ENCODE data around the gene KAT6B.
"Not testable (repeated sequence)": the region's sequence is repeated elsewhere in the genome, so short reads cannot be mapped to it uniquely, and the experiment has no call there.

The KAT6B gene

DNA sequence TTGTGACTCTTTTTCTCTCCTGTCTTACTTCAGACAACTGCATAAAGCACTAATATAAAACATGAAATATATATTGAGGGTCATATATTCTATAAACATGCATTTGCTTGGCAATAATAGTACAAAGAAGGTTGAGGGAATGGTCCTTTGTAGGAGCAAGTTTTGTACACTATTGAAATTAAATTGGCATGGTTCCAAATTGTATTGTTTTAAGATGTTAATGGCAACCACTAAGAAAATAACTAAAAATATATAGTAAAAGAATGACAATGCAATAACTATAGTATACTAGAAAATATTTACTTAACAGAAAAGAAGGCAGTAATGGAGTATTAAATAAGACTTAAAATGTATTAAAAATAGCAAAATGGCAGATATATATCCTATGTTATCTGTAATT, 33.7 kb upstream of the KAT6B start:
- TF ChIP-seq, protein P1, sequence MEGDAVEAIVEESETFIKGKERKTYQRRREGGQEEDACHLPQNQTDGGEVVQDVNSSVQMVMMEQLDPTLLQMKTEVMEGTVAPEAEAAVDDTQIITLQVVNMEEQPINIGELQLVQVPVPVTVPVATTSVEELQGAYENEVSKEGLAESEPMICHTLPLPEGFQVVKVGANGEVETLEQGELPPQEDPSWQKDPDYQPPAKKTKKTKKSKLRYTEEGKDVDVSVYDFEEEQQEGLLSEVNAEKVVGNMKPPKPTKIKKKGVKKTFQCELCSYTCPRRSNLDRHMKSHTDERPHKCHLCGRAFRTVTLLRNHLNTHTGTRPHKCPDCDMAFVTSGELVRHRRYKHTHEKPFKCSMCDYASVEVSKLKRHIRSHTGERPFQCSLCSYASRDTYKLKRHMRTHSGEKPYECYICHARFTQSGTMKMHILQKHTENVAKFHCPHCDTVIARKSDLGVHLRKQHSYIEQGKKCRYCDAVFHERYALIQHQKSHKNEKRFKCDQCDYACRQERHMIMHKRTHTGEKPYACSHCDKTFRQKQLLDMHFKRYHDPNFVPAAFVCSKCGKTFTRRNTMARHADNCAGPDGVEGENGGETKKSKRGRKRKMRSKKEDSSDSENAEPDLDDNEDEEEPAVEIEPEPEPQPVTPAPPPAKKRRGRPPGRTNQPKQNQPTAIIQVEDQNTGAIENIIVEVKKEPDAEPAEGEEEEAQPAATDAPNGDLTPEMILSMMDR (IDR thresholded peaks at IDR 0.05; ENCODE audit: low read depth, low read length), result no peak
- Histone ChIP-seq H3K4me1 (no peaks in the 10 kb centered on the region), H3K36me3 (no peaks in the 10 kb centered on the region)

DNA sequence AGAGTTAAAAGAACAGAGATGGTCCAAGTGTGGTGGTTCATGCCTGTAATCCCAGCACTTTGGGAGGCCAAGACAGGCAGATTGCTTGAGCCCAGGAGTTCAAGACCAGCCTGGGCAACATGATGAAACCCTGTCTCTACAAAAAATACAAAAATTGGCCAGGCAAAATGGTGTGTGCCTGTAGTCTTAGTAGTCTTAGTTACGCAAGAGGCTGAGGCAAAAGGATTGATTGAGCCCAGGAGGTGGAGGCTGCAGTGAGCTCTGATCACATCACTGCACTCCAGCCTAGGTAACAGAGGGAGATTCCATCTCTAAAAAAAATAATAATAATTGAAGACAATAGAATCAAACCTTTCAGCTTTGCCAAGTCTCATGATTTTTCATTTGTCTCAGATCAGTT, 33.2 kb upstream of the KAT6B start:
- DNase-seq; H3K4me1 ChIP-seq; H3K4me3 ChIP-seq (ENCODE audit: low read depth, low read length); H3K36me3 ChIP-seq; H3K27me3 ChIP-seq; H3K9me3 ChIP-seq: not testable (repeated sequence)

More for the DNA sequence above, 33.7 kb upstream of the KAT6B start:
- Histone ChIP-seq H3K4me3 (ENCODE audit: low read depth, low read length) (no peak overlapping the region), H3K27me3 (no peaks in the 10 kb centered on the region), H3K9me3 (no peaks in the 10 kb centered on the region)
- no peak for DNase-seq

DNA sequence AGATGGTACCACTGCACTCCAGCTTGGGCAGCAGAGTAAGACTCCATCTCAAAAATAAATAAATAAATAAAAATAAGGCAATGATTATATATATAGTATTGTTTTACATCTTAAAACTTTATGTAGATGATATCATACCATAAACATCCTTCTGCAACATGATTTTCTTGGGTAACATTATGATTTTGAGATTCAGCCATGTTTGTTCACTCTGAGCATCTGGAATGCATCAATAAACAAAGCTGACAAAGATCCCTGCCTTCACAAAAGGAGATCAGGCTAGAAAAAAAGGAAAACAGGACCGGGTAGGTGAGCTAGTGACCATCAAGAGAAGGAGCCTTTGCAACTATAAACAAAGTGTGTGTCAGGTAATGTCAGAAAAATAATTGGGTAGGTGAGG, 31.9 kb upstream of the KAT6B start:
- H3K27me3 ChIP-seq, result no peaks in the 10 kb centered on the region
- H3K4me3 ChIP-seq (ENCODE audit: low read depth, low read length), result no peak overlapping the region
- H3K36me3 ChIP-seq, result no peaks in the 10 kb centered on the region
- no peaks in the 10 kb centered on the region for H3K4me1 ChIP-seq
- DNase-seq, result no peak
- H3K9me3 ChIP-seq, result no peaks in the 10 kb centered on the region
- TF ChIP-seq, protein P1 (IDR thresholded peaks at IDR 0.05; ENCODE audit: low read depth, low read length), result no peak

DNA sequence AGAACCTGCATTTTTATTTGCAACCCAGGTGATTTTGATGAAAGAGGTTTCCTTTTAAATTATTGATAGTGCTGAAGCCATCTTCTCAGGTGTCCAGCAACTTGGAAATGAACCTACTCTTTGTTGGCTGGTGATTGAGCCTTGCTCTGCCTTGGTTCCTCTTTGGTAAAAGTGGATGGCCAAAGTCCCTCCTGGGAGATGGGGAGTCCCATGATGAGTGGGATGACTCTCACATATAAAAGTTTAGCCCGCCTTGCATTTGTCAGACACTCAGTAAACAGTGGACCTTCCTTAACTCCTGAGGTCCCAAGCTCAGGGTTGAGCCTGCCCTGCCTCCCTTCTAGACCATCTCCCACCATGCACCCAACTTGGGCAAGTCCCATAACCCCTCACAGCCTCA, 28.9 kb upstream of the KAT6B start:
- Histone ChIP-seq H3K4me3 (ENCODE audit: low read depth, low read length) (no peak overlapping the region), H3K9me3 (no peaks in the 10 kb centered on the region), H3K4me1 (no peaks in the 10 kb centered on the region), H3K27me3 (no peaks in the 10 kb centered on the region), H3K36me3 (no peaks in the 10 kb centered on the region)
- TF ChIP-seq, protein P1 (IDR thresholded peaks at IDR 0.05; ENCODE audit: low read depth, low read length), result no peak
- DNase-seq, result no peak

DNA sequence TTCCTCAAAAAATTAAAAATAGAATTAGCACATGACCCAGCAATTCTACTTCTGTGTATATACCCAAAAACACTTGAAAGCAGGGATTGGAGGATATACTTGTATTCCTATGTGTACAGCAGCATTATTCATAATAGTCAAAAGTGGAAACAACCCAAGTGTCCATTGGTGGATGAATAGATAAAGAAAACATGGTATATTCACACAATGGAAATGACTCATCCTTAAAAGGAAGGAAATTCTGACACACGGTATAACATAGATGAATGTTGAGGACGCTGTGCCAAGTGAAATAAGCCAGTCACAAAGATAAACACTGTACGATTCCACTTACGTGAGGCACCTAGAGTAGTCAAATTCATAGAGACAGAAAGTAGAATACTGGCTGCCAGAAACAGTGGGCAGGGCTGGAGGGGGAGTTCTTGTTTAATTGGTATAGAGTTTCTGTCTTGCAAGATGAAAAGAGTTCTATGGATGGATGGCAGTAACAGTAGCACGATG, 26.6 kb upstream of the KAT6B start:
- Histone ChIP-seq H3K36me3 (no peaks in the 10 kb centered on the region), H3K4me1 (no peaks in the 10 kb centered on the region), H3K9me3 (no peaks in the 10 kb centered on the region), H3K4me3 (ENCODE audit: low read depth, low read length) (no peak overlapping the region), H3K27me3 (no peaks in the 10 kb centered on the region)
- DNase-seq, result no peak
- TF ChIP-seq, protein P1 (IDR thresholded peaks at IDR 0.05; ENCODE audit: low read depth, low read length), result no peak

DNA sequence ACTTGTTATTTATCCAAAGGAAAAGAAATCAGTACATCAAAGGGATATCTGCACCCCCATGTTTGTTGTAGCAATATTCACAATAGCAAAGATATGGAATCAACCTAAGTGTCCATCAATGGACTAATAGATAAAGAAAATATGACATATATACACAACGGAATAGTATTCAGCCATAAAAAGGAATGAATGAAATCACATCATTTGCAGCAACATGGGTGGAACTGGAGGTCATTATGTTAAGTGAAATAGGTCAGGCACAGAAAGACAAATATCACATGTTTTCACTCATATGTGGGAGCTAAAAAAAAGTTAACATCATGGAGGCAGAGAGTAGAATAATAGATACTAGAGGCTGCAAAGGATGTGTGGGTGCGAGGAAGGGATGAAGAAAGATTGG, 25.0 kb upstream of the KAT6B start:
- Histone ChIP-seq H3K9me3 (no peaks in the 10 kb centered on the region), H3K4me1 (no peaks in the 10 kb centered on the region), H3K4me3 (ENCODE audit: low read depth, low read length) (no peak overlapping the region), H3K36me3 (no peaks in the 10 kb centered on the region), H3K27me3 (no peaks in the 10 kb centered on the region)
- TF ChIP-seq, protein P1 (IDR thresholded peaks at IDR 0.05; ENCODE audit: low read depth, low read length), result no peak
- no peak for DNase-seq

DNA sequence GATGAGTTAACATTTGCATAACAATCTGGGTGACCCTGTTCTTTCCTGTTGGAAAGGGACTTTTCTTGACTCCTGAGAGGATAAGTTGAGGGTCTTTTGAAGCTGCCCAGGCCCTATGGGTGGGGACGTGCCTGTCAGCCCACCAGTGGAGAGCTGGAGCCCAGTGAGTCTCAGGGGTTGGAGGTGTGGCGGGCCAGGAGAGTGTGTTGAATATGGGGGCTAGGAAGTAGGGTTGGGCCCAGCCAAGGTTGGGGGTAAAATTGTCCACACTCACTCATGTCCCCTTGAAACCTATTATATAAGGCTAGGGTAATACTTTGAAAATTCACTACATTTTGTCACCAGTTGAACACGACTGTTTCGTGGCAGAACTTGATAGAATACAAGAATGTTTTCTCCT, 17.9 kb upstream of the KAT6B start:
- no peak overlapping the region for H3K4me3 ChIP-seq (ENCODE audit: low read depth, low read length)

More for the DNA sequence above, 17.9 kb upstream of the KAT6B start:
- TF ChIP-seq, protein P1 (IDR thresholded peaks at IDR 0.05; ENCODE audit: low read depth, low read length), result no peak
- Histone ChIP-seq H3K9me3 (no peaks in the 10 kb centered on the region), H3K4me1 (no peaks in the 10 kb centered on the region), H3K36me3 (no peaks in the 10 kb centered on the region), H3K27me3 (no peaks in the 10 kb centered on the region)
- DNase-seq, result no peak

Data from BE2C (cell line).